IMR-90 (cell line): ENCODE data around the gene ADAMTSL1. TPM values are rescaled to one million over a fixed set of nuclear protein-coding genes. Genes with fewer than 3 reads are reported as not detected.

Experiments
- ATAC-seq: fragments of 200-7000 bp; cut with Tn5 transposase; 2 replicates; pipeline ENCODE4 v1.9.1; 2020; ENCODE audit warnings: low read depth, mild to moderate bottlenecking, moderate library complexity
- BruUV-seq: library from RNA; stranded (reverse); fragments of 400-500 nt; replicated peaks from 2 replicates; lab custom pipeline; 2021; lab: Mats Ljungman, UMichigan
- CTCF ChIA-PET: fragments of 300-600 bp; formaldehyde crosslinking; extraction: SDS; loops from one replicate; lab custom pipeline; 2021; ENCODE audit warnings: antibody characterized with exemption; lab: Yijun Ruan, JAX
- POLR2A ChIA-PET: fragments of 300-600 bp; sonication (Branson Sonifier 250); formaldehyde crosslinking; loops from one replicate; lab custom pipeline; 2022; ENCODE audit warnings: antibody characterized with exemption; ENCODE audit not compliant: unreplicated experiment; lab: Charles Lee
- DNase-seq: peaks from one replicate; pipeline ENCODE4 v3.0.0; 2013
- H2AFZ ChIP-seq: replicated peaks from 2 replicates; pipeline ENCODE3; 2013; ENCODE audit warnings: low read length, mild to moderate bottlenecking; ENCODE audit not compliant: poor library complexity
- H2AK5ac ChIP-seq: 2 replicates; pipeline ENCODE4 v1.6.1; 2013; ENCODE audit warnings: low read depth, low read length, inconsistent platforms
- H2AK9ac ChIP-seq: replicated peaks from 2 replicates; pipeline ENCODE3; 2013; ENCODE audit warnings: mild to moderate bottlenecking, low read depth, low read length, moderate library complexity; ENCODE audit not compliant: poor library complexity
- H2BK120ac ChIP-seq: 2 replicates; pipeline ENCODE4 v1.6.1; 2013; ENCODE audit warnings: low read depth, low read length, inconsistent platforms
- H2BK15ac ChIP-seq: 3 replicates; pipeline ENCODE4 v1.6.1; 2013; ENCODE audit warnings: low read depth, low read length, inconsistent platforms
- H2BK20ac ChIP-seq: 2 replicates; pipeline ENCODE4 v1.6.1; 2013; ENCODE audit warnings: low read depth, mild to moderate bottlenecking, inconsistent platforms, low read length, moderate library complexity
- H2BK5ac ChIP-seq: 2 replicates; pipeline ENCODE4 v1.6.1; 2013; ENCODE audit warnings: mild to moderate bottlenecking, low read depth, low read length, inconsistent platforms; ENCODE audit not compliant: poor library complexity, severe bottlenecking
- H3K14ac ChIP-seq: replicated peaks from 2 replicates; pipeline ENCODE4 v1.6.1; 2013; ENCODE audit warnings: low read depth, low read length, inconsistent platforms
- H3K18ac ChIP-seq: 2 replicates; pipeline ENCODE4 v1.6.1; 2013; ENCODE audit warnings: low read depth, low read length, control low read depth
- H3K23ac ChIP-seq: 2 replicates; pipeline ENCODE4 v1.6.1; 2013; ENCODE audit warnings: low read depth, low read length, inconsistent platforms
- H3K27ac ChIP-seq: 2 replicates; pipeline ENCODE4 v1.5.1; 2013; ENCODE audit warnings: mild to moderate bottlenecking, control low read depth, low read length; ENCODE audit not compliant: insufficient read depth
- H3K27me3 ChIP-seq: 2 replicates; pipeline ENCODE4 v1.6.1; 2013; ENCODE audit warnings: low read length; ENCODE audit not compliant: control insufficient read depth, insufficient read depth
- H3K36me3 ChIP-seq: 2 replicates; pipeline ENCODE4 v1.6.1; 2013; ENCODE audit warnings: low read length, mixed read lengths; ENCODE audit not compliant: control insufficient read depth, insufficient read depth
- H3K4ac ChIP-seq: 2 replicates; pipeline ENCODE4 v1.6.1; 2013; ENCODE audit warnings: low read depth, low read length, inconsistent platforms
- H3K4me1 ChIP-seq: 2 replicates; pipeline ENCODE4 v1.6.1; 2013; ENCODE audit warnings: low read length, mixed read lengths; ENCODE audit not compliant: control insufficient read depth, insufficient read depth
- H3K4me2 ChIP-seq: 2 replicates; pipeline ENCODE4 v1.6.1; 2013; ENCODE audit warnings: low read depth, mild to moderate bottlenecking, control low read depth, low read length, moderate library complexity
- H3K4me3 ChIP-seq: 2 replicates; pipeline ENCODE4 v1.5.1; 2013; ENCODE audit warnings: low read depth, mild to moderate bottlenecking, control low read depth, low read length, moderate library complexity; ENCODE audit not compliant: insufficient read depth
- H3K56ac ChIP-seq: 2 replicates; pipeline ENCODE4 v1.6.1; 2013; ENCODE audit warnings: low read length, inconsistent platforms; ENCODE audit not compliant: insufficient read depth; ENCODE audit errors: extremely low read depth
- H3K79me1 ChIP-seq, 2 experiments: 2 replicates each; pipeline ENCODE4 v1.6.1; 2013; ENCODE audit warnings: low read length in 2 of 2, inconsistent platforms in 1 of 2, low read depth in 1 of 2
- H3K9ac ChIP-seq: 2 replicates; pipeline ENCODE4 v1.6.1; 2013; ENCODE audit warnings: low read depth, low read length, control low read depth
- H3K9me1 ChIP-seq: 2 replicates; pipeline ENCODE4 v1.6.1; 2013; ENCODE audit warnings: low read length, inconsistent platforms; ENCODE audit not compliant: insufficient read depth
- H3K9me3 ChIP-seq: 2 replicates; pipeline ENCODE4 v1.6.1; 2013; ENCODE audit warnings: low read length; ENCODE audit not compliant: control insufficient read depth, insufficient read depth
- H4K20me1 ChIP-seq: 2 replicates; pipeline ENCODE4 v1.6.1; 2013; ENCODE audit warnings: low read length, inconsistent platforms; ENCODE audit not compliant: insufficient read depth
- H4K5ac ChIP-seq: 2 replicates; pipeline ENCODE4 v1.6.1; 2013; ENCODE audit warnings: mild to moderate bottlenecking, low read depth, low read length, control low read depth
- H4K8ac ChIP-seq, 2 experiments: 2 replicates each; pipeline ENCODE4 v1.6.1; 2013; ENCODE audit warnings: low read depth in 2 of 2, low read length in 2 of 2, control low read depth in 1 of 2, inconsistent platforms in 1 of 2
- H4K91ac ChIP-seq: 2 replicates; pipeline ENCODE4 v1.6.1; 2013; ENCODE audit warnings: low read depth, low read length, inconsistent platforms; ENCODE audit not compliant: insufficient read depth
- BHLHE40 ChIP-seq: fragments of 150-350 bp; IDR thresholded peaks from 2 replicates; pipeline ENCODE4 v1.6.1; 2016; ENCODE audit warnings: mild to moderate bottlenecking, low read depth, low read length
- CHD1 ChIP-seq: IDR thresholded peaks from 2 replicates; pipeline ENCODE4 v1.6.1; 2012; ENCODE audit warnings: low read depth, low read length, improper control_type of control experiment
- ELK1 ChIP-seq: fragments of 150-350 bp; IDR thresholded peaks from 2 replicates; pipeline ENCODE4 v1.6.1; 2016; ENCODE audit warnings: low read depth, mild to moderate bottlenecking, low read length, moderate library complexity, borderline replicate concordance
- FOS ChIP-seq: fragments of 150-350 bp; IDR thresholded peaks from 2 replicates; pipeline ENCODE4 v1.6.1; 2016; ENCODE audit warnings: low read depth, low read length
- MAFK ChIP-seq: IDR thresholded peaks from 2 replicates; pipeline ENCODE4 v1.6.1; 2012; ENCODE audit warnings: low read depth, low read length, improper control_type of control experiment
- MAZ ChIP-seq: IDR thresholded peaks from 2 replicates; pipeline ENCODE4 v1.6.1; 2012; ENCODE audit warnings: low read depth, mild to moderate bottlenecking, low read length, improper control_type of control experiment, moderate library complexity, borderline replicate concordance
- NFE2L2 ChIP-seq: fragments of 150-350 bp; IDR thresholded peaks from 2 replicates; pipeline ENCODE4 v1.6.1; 2016; ENCODE audit warnings: low read depth, mild to moderate bottlenecking, low read length
- POLR2A ChIP-seq: IDR thresholded peaks from 2 replicates; pipeline ENCODE4 v1.6.1; 2012; ENCODE audit warnings: mild to moderate bottlenecking, low read depth, low read length
- RCOR1 ChIP-seq: IDR thresholded peaks from 2 replicates; pipeline ENCODE4 v1.6.1; 2012; ENCODE audit warnings: mild to moderate bottlenecking, low read length, improper control_type of control experiment; ENCODE audit not compliant: insufficient replicate concordance
- RFX5 ChIP-seq: IDR thresholded peaks from 2 replicates; pipeline ENCODE4 v1.8.0; 2012; ENCODE audit warnings: low read depth, mild to moderate bottlenecking, low read length, moderate library complexity
- SMC3 ChIP-seq: fragments of 150-350 bp; IDR thresholded peaks from 2 replicates; pipeline ENCODE4 v1.6.1; 2016; ENCODE audit warnings: low read depth, mild to moderate bottlenecking, antibody characterized with exemption, low read length, moderate library complexity
- USF2 ChIP-seq: fragments of 150-350 bp; IDR thresholded peaks from 2 replicates; pipeline ENCODE4 v1.6.1; 2017; ENCODE audit warnings: mild to moderate bottlenecking, antibody characterized with exemption, low read length, low read depth
- WGBS, 2 experiments: methylation state at CpG; one replicate each; pipeline versions ENCODE4 v1.1.5 to v1.1.7; 2013; ENCODE audit warnings: missing lambda C conversion rate in 2 of 2; ENCODE audit not compliant: insufficient read length in 1 of 2; ENCODE audit errors: extremely low coverage in 2 of 2; 5-methylcytosine and 5-hydroxymethylcytosine counted together
- dilution Hi-C: fragments of 300-500 bp; cut with HindIII; formaldehyde crosslinking; loops from one replicate; pipeline ENCODE4 v1.14.3; 2018; ENCODE audit warnings: low sequenced_read_pairs; ENCODE audit not compliant: unreplicated experiment
- in situ Hi-C: fragments of 300-500 bp; cut with MboI; formaldehyde crosslinking; loops from 3 replicates; pipeline ENCODE4 v1.14.3; 2019; ENCODE audit warnings: low sequenced_read_pairs, inconsistent platforms, mixed read lengths
- intact Hi-C: fragments of 100-400 bp; cut with micrococcal nuclease; formaldehyde crosslinking; loops from 2 replicates; pipeline ENCODE4 v1.10.0; 2022
- polyA plus RNA-seq, 3 experiments: library from polyadenylated mRNA; depleted of rRNA; stranded (reverse); fragments of >200 nt; gene quantifications; 2 replicates each; pipeline ENCODE4 v1.2.3, GENCODE V29; 2012; ENCODE audit warnings: low replicate concordance in 1 of 3
- total RNA-seq: library from RNA; depleted of rRNA; stranded (reverse); fragments of >200 nt; gene quantifications from 2 replicates; pipeline ENCODE4 v1.2.3, GENCODE V29; 2012

The ADAMTSL1 gene
- total and polyA plus RNA-seq, 2 of the 4 experiments (the other 2 are of a cell fraction) = 38.2 to 62.2 TPM

GRCh38 chr9:18820566-18821095 lies 346.7 kb downstream of the ADAMTSL1 start:
- no peaks in the 10 kb centered on the region for H3K27me3 ChIP-seq
- no peak overlapping the region for H3K14ac ChIP-seq
- dilution Hi-C loops (no loop called here), intact Hi-C loops (loop anchor here (10.0 kb wide), 2 partner anchors 186 to 566 kb away; no protein-coding TSS in a partner anchor), in situ Hi-C loops (no loop called here)
- H2AFZ ChIP-seq = no peak overlapping the region
- ChIA-PET POLR2A (no interaction called here), CTCF (no interaction called here)
- H3K23ac ChIP-seq = no peak overlapping the region
- H2BK5ac ChIP-seq = no peak overlapping the region
- H3K56ac ChIP-seq = no peak overlapping the region
- BruUV-seq = no TSS peak
- no peak overlapping the region for H3K27ac ChIP-seq
- no peaks in the 10 kb centered on the region for H3K36me3 ChIP-seq
- no peak overlapping the region for H2AK5ac ChIP-seq
- no peaks in the 10 kb centered on the region for H3K79me1 ChIP-seq
- H3K9ac ChIP-seq = no peak overlapping the region
- H2AK9ac ChIP-seq = no peak overlapping the region
- H2BK20ac ChIP-seq = no peak overlapping the region
- 0 out of 2 replicates have a peak, but pooled peaks cover 3% of the 10 kb centered on the region for H3K9me1 ChIP-seq
- H4K8ac ChIP-seq = no peak overlapping the region
- H4K5ac ChIP-seq = no peak overlapping the region
- H2BK120ac ChIP-seq = no peak overlapping the region
- no peak overlapping the region for H2BK15ac ChIP-seq
- H3K4me1 ChIP-seq = peaks cover 3% of the 10 kb centered on the region
- no peak overlapping the region for H3K4me2 ChIP-seq
- no peak overlapping the region for H3K4me3 ChIP-seq
- no peak overlapping the region for H4K91ac ChIP-seq
- no peak overlapping the region for H3K4ac ChIP-seq
- DNase-seq = peak; percentile 31
- no peak for TF ChIP-seq FOS
- no peak for TF ChIP-seq ELK1
- no peak for TF ChIP-seq RFX5
- no peak for TF ChIP-seq CHD1
- no peak for TF ChIP-seq BHLHE40
- TF ChIP-seq RCOR1 = no peak
- no peak for TF ChIP-seq MAFK
- TF ChIP-seq SMC3 = no peak
- no peak for TF ChIP-seq USF2
- TF ChIP-seq MAZ = no peak
- TF ChIP-seq NFE2L2 = no peak
- TF ChIP-seq POLR2A = no peak
- H4K20me1 ChIP-seq = no peaks in the 10 kb centered on the region
- no peaks in the 10 kb centered on the region for H3K9me3 ChIP-seq
- 100% methylated on average over 1 of the region's 3 CpGs; no CpG with 5 or more reads in 1 of the 2 experiments for WGBS, 2 experiments
- no peak for ATAC-seq
- no peak overlapping the region for H3K18ac ChIP-seq
